Measurements from ENCODE around the gene PRKAR1B. TPM values are rescaled to one million over a fixed set of nuclear protein-coding genes. Genes with fewer than 3 reads are reported as not detected.

The PRKAR1B gene
- polyA plus RNA-seq, 1 of the 3 experiments (the other 2 are of a cell fraction), result 63.7 TPM

GRCh38 chr7:773622-773915, 46.5 kb upstream of the PRKAR1B start (continued):
- TF ChIP-seq NRF1 (IDR thresholded peaks at IDR 0.05; ENCODE audit: low read depth, low read length) (no peak), USF1 (IDR thresholded peaks at IDR 0.05; ENCODE audit: borderline replicate concordance, low read depth) (no peak), TAF1 (IDR thresholded peaks at IDR 0.05; ENCODE audit: borderline replicate concordance, low read depth, low read length) (no peak)

- Histone ChIP-seq H3K27me3 (ENCODE audit: insufficient read depth) (no peaks in the 10 kb centered on the region), H3K9me2 (no peaks in the 10 kb centered on the region), H3K4me2 (no peak overlapping the region), H3K27ac (ENCODE audit: low read depth in 2 of 2, low read length in 1 of 2) (no peak overlapping the region; a peak in 1 of 4 replicates), H3K36me3 (replicated peaks in 1 of 2; ENCODE audit: control insufficient read depth in 1 of 2, insufficient read depth in 2 of 2, low read length in 1 of 2) (peaks cover 19 to 38% of the 10 kb centered on the region in 2 experiments), H3K9me3 (no peaks in the 10 kb centered on the region), H3K4me1 (ENCODE audit: control insufficient read depth in 1 of 2, insufficient read depth in 2 of 2, low read depth in 1 of 2, low read length in 1 of 2) (peaks cover 35 to 46% of the 10 kb centered on the region in 2 experiments), H4K20me1 (ENCODE audit: insufficient read depth) (no peaks in the 10 kb centered on the region), H3F3A (replicated peaks; ENCODE audit: insufficient read depth) (peaks cover 23% of the 10 kb centered on the region), H3K9ac (no peak overlapping the region), H3K4me3 (ENCODE audit: low read depth in 2 of 2, low read length in 1 of 2) (no peak overlapping the region), H3K79me2 (ENCODE audit: insufficient read depth) (0 out of 2 replicates have a peak, but pooled peaks cover 8% of the 10 kb centered on the region), H2AFZ (ENCODE audit: low read depth) (no peak overlapping the region)
- ChIA-PET POLR2A (interaction anchor here (0.9 kb wide), 1 partner anchor 451 kb away, joined by 3 read pairs; no protein-coding TSS in a partner anchor), CTCF (interaction anchor here (0.6 to 7.6 kb wide), 15 partner anchors 15 to 455 kb away, joined by 3 to 67 read pairs (median 5); no protein-coding TSS in a partner anchor)
- TF ChIP-seq GATA2 (CRISPR knock-in tag; IDR thresholded peaks at IDR 0.05), result no peak
- TF ChIP-seq NRF1 (IDR thresholded peaks at IDR 0.05; ENCODE audit: low read depth, low read length), result no peak
- no peak for TF ChIP-seq MEF2A (IDR thresholded peaks at IDR 0.05; ENCODE audit: borderline replicate concordance, low read depth)
- no peak for TF ChIP-seq EZH2phosphoT487 (IDR thresholded peaks at IDR 0.05; ENCODE audit: borderline replicate concordance, low read depth)
- TF ChIP-seq CHD2 (IDR thresholded peaks at IDR 0.05; ENCODE audit: low read length, partially characterized antibody), result no peak
- no peak for TF ChIP-seq TCF12 (IDR thresholded peaks at IDR 0.05)
- no peak for TF ChIP-seq ELF1 (IDR thresholded peaks at IDR 0.05)
- no peak for TF ChIP-seq CTCF (IDR thresholded peaks at IDR 0.05)
- no peak for TF ChIP-seq TAF1 (IDR thresholded peaks at IDR 0.05; ENCODE audit: borderline replicate concordance, low read depth, low read length)
- no peak for TF ChIP-seq FOSL2 (IDR thresholded peaks at IDR 0.05; ENCODE audit: borderline replicate concordance, low read depth)
- no peak for TF ChIP-seq RCOR1 (IDR thresholded peaks at IDR 0.05; ENCODE audit: low read length)
- no peak for DNase-seq
- WGBS (ENCODE audit: low lambda C conversion rate), result 95% methylated on average over 32 of the region's 32 CpGs
Observed at GRCh38 chr7:772861-773621, 46.0 kb upstream of the PRKAR1B start.
